ENCODE results near the gene TUBB.

The TUBB gene

DNA sequence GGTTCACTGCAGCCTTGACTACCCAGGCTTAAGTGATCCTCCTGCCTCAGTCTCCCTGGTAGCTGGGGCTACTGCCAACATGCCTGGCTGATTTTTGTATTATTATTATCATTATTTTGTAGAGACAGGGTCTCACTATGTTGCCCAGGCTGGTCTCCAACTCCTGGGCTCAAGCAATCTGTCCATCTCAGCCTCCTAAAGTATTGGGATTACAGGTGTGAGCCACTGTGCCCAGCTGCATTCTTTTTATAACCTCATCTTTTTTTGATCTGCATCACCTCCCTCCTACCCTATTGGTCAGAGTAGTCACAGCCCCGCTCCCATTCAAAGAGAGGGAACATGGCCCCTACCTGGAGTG, 47.8 kb downstream of the TUBB start:
- Histone ChIP-seq H3K4me3 (ENCODE audit: low read depth, low read length) (no peak overlapping the region), H3K9me3 (ENCODE audit: control insufficient read depth, insufficient read depth, low read depth, low read length) (no peaks in the 10 kb centered on the region), H3K27ac (ENCODE audit: extremely low read depth, low read depth, low read length) (no peak overlapping the region), H3K4me1 (ENCODE audit: control insufficient read depth, insufficient read depth, low read length) (peaks cover 30% of the 10 kb centered on the region), H3K36me3 (ENCODE audit: control insufficient read depth in 2 of 2, insufficient read depth in 1 of 2, low read length in 2 of 2) (no peaks in the 10 kb centered on the region)
- CTCF ChIA-PET = interaction anchor here (0.6 to 2.1 kb wide), 6 partner anchors 9 to 637 kb away, joined by 3 to 7 read pairs (median 4); partner anchors contain the start of gene IER3
- POLR2A ChIA-PET = interaction anchor here (6.1 to 7.9 kb wide), 2 partner anchors 14 to 24 kb away, joined by 49 to 64 read pairs; partner anchors contain the start of gene IER3
- no peak for TF ChIP-seq ZNF548 (tag by site-specific recombination; IDR thresholded peaks at IDR 0.05)
- no peak for TF ChIP-seq TCF7L2 (IDR thresholded peaks at IDR 0.05; ENCODE audit: borderline replicate concordance, low read depth, low read length)
- TF ChIP-seq ZNF121 (tag by site-specific recombination; IDR thresholded peaks at IDR 0.05) = peak; percentile 65; the same call in 1 of the 2 replicates
- no peak for TF ChIP-seq ZBTB44 (tag by site-specific recombination; IDR thresholded peaks at IDR 0.05)

GRCh38 chr6:30768634-30769087, 48.5 kb downstream of the TUBB start:
- Histone ChIP-seq H3K4me3 (ENCODE audit: low read depth, low read length) (no peak overlapping the region), H3K9me3 (ENCODE audit: control insufficient read depth, insufficient read depth, low read depth, low read length) (no peaks in the 10 kb centered on the region), H3K36me3 (ENCODE audit: control insufficient read depth in 2 of 2, insufficient read depth in 1 of 2, low read length in 2 of 2) (no peaks in the 10 kb centered on the region), H3K27ac (ENCODE audit: extremely low read depth, low read depth, low read length) (peak overlapping the region; percentile 72; the same call in 1 of the 2 replicates), H3K4me1 (ENCODE audit: control insufficient read depth, insufficient read depth, low read length) (peaks cover 24% of the 10 kb centered on the region)
- ChIA-PET POLR2A (interaction anchor here (0.6 to 7.9 kb wide), 14 partner anchors 9 to 154 kb away, joined by 3 to 64 read pairs (median 8); partner anchors contain the start of genes IER3 and MDC1), CTCF (interaction anchor here (0.6 to 2.1 kb wide), 11 partner anchors 13 to 637 kb away, joined by 3 to 8 read pairs (median 4); partner anchors contain the start of gene IER3)
- TF ChIP-seq ZNF248 (tag by site-specific recombination; IDR thresholded peaks at IDR 0.05) (no peak), ZBTB20 (tag by site-specific recombination; IDR thresholded peaks at IDR 0.05) (peak; percentile 56; the same call in 1 of the 2 replicates), ZNF600 (tag by site-specific recombination; IDR thresholded peaks at IDR 0.05) (peak; percentile 91)

DNA sequence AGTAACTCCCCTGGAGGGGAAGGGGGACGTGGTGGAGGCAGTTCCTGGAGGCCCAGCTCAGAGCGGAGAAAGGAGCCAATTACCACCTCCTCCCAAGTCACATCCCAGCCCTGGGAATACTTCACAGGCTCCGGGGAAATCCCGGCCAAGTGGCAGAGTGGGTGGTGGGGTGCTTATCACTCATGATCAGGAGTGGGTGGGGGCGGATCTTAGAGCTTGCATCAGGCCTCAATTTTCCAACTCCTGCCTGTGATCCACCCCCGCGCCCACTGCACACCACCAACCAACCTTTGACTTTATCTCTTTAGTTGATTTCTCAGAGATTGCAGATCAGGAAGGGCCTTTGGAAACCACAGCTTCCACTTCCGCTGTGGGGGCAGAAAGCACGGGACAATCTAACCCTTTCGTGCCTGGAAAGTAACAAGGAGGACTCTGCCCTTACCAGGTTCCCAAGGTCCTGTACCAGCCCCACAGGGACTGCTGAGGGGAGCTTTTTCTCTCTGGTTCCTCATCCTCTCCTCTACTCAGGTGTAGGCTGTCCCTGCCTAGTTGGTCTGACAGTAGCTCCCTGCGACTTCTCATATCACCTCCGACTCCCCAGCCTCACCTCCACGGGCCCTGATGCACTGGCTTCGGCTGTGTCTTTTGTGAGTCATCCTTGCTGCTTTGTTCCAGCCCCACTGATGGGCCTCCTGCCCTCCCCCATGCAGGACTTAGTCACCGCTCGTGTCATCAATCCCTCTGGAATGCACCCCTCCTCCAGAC, 49.1 kb downstream of the TUBB start:
- H3K4me3 ChIP-seq (ENCODE audit: low read depth, low read length) = peak overlapping the region; percentile 19
- H3K9me3 ChIP-seq (ENCODE audit: control insufficient read depth, insufficient read depth, low read depth, low read length) = no peaks in the 10 kb centered on the region
- H3K27ac ChIP-seq (ENCODE audit: extremely low read depth, low read depth, low read length) = peak overlapping the region; percentile 72; the same call in 1 of the 2 replicates
- peaks cover 18% of the 10 kb centered on the region for H3K4me1 ChIP-seq (ENCODE audit: control insufficient read depth, insufficient read depth, low read length)
- CTCF ChIA-PET = interaction anchor here (0.6 to 2.1 kb wide), 18 partner anchors 10 to 638 kb away, joined by 3 to 8 read pairs (median 4); partner anchors contain the start of gene IER3
- no peaks in the 10 kb centered on the region for H3K36me3 ChIP-seq (ENCODE audit: control insufficient read depth in 2 of 2, insufficient read depth in 1 of 2, low read length in 2 of 2)
- POLR2A ChIA-PET = interaction anchor here (0.6 to 7.9 kb wide), 17 partner anchors 8 to 154 kb away, joined by 3 to 64 read pairs (median 7); partner anchors contain the start of genes IER3 and MDC1
- TF ChIP-seq ZNF560 (tag by site-specific recombination; IDR thresholded peaks at IDR 0.05; ENCODE audit: borderline replicate concordance) (no peak), ZNF521 (tag by site-specific recombination; IDR thresholded peaks at IDR 0.05) (no peak), ZNF561 (tag by site-specific recombination; IDR thresholded peaks at IDR 0.05; ENCODE audit: borderline replicate concordance) (no peak), ZNF670 (tag by site-specific recombination; IDR thresholded peaks at IDR 0.05; ENCODE audit: low read depth) (no peak), ZNF416 (tag by site-specific recombination; IDR thresholded peaks at IDR 0.05) (no peak), PRDM1 (tag by site-specific recombination; IDR thresholded peaks at IDR 0.05) (0 out of 2 replicates have a peak, but pooled peaks have one; percentile 5), KLF8 (tag by site-specific recombination; IDR thresholded peaks at IDR 0.05) (peak; percentile 80), ZNF211 (tag by site-specific recombination; IDR thresholded peaks at IDR 0.05; ENCODE audit: low read depth) (no peak), EGR2 (tag by site-specific recombination; IDR thresholded peaks at IDR 0.05; ENCODE audit: low read depth) (peak; percentile 96), ZFP37 (tag by site-specific recombination; IDR thresholded peaks at IDR 0.05) (no peak), MZF1 (tag by site-specific recombination; IDR thresholded peaks at IDR 0.05; ENCODE audit: borderline replicate concordance) (no peak), RBAK (tag by site-specific recombination; IDR thresholded peaks at IDR 0.05) (no peak), YY1 (tag by site-specific recombination; IDR thresholded peaks at IDR 0.05) (no peak)
- TF ChIP-seq, protein P1, sequence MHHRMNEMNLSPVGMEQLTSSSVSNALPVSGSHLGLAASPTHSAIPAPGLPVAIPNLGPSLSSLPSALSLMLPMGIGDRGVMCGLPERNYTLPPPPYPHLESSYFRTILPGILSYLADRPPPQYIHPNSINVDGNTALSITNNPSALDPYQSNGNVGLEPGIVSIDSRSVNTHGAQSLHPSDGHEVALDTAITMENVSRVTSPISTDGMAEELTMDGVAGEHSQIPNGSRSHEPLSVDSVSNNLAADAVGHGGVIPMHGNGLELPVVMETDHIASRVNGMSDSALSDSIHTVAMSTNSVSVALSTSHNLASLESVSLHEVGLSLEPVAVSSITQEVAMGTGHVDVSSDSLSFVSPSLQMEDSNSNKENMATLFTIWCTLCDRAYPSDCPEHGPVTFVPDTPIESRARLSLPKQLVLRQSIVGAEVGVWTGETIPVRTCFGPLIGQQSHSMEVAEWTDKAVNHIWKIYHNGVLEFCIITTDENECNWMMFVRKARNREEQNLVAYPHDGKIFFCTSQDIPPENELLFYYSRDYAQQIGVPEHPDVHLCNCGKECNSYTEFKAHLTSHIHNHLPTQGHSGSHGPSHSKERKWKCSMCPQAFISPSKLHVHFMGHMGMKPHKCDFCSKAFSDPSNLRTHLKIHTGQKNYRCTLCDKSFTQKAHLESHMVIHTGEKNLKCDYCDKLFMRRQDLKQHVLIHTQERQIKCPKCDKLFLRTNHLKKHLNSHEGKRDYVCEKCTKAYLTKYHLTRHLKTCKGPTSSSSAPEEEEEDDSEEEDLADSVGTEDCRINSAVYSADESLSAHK (tag by site-specific recombination; IDR thresholded peaks at IDR 0.05) = no peak
- TF ChIP-seq, protein P2, sequence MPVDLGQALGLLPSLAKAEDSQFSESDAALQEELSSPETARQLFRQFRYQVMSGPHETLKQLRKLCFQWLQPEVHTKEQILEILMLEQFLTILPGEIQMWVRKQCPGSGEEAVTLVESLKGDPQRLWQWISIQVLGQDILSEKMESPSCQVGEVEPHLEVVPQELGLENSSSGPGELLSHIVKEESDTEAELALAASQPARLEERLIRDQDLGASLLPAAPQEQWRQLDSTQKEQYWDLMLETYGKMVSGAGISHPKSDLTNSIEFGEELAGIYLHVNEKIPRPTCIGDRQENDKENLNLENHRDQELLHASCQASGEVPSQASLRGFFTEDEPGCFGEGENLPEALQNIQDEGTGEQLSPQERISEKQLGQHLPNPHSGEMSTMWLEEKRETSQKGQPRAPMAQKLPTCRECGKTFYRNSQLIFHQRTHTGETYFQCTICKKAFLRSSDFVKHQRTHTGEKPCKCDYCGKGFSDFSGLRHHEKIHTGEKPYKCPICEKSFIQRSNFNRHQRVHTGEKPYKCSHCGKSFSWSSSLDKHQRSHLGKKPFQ (tag by site-specific recombination; IDR thresholded peaks at IDR 0.05) = no peak
- TF ChIP-seq, protein P3, sequence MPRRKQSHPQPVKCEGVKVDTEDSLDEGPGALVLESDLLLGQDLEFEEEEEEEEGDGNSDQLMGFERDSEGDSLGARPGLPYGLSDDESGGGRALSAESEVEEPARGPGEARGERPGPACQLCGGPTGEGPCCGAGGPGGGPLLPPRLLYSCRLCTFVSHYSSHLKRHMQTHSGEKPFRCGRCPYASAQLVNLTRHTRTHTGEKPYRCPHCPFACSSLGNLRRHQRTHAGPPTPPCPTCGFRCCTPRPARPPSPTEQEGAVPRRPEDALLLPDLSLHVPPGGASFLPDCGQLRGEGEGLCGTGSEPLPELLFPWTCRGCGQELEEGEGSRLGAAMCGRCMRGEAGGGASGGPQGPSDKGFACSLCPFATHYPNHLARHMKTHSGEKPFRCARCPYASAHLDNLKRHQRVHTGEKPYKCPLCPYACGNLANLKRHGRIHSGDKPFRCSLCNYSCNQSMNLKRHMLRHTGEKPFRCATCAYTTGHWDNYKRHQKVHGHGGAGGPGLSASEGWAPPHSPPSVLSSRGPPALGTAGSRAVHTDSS (tag by site-specific recombination; IDR thresholded peaks at IDR 0.05) = no peak
